Measurements from ENCODE around the gene ADIPOQ.

GRCh38 chr3:186841620-186842019 lies 890 bp upstream of the ADIPOQ start:
- TF ChIP-seq POLR2AphosphoS5 (IDR thresholded peaks at IDR 0.05) (no peak), CTCF (IDR thresholded peaks at IDR 0.05 in 8 of 11, conservative IDR thresholded peaks at IDR 0.05 in 3 of 11) (no peak)

Data from spleen (tissue), 7 donors.